ENCODE data around the gene FAM120B. TPM values are rescaled to one million over a fixed set of nuclear protein-coding genes. Genes with fewer than 3 reads are reported as not detected.

Gene FAM120B
- polyA plus RNA-seq, 4 donors = 35.7 to 38.6 (median 37.2) TPM

DNA sequence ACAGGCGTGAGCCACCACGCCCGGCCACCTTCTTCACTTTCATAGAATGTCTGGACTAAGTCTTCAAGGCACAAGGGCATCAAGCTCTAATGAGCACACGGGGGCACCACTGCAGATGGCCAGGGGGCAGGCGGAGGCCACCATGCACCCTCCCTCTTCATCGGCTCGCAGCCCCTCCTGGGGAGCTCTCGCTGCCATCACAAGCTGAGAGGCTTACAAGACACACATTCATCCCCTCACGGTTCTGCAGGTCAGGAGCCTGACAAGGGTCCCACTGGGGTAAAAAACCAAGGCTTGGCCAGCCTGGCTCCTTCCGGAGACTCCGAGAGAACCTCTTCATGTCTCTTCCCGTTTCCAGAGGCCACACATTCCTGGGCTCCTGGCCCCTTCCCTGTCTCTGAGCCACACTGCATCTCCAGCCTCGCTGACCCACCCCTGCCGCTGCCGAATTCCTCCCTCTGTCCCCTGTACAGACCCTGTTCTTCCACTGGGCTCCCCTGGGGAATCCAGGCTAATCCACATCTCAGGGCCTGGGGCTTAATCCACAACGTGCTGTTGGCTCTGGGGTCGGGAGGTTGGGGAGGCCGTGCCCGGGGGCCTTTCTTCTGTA lies 35.5 kb upstream of the FAM120B start:
- no peak for DNase-seq (ENCODE audit: low read depth in 4 of 4, low spot score in 3 of 4)

DNA sequence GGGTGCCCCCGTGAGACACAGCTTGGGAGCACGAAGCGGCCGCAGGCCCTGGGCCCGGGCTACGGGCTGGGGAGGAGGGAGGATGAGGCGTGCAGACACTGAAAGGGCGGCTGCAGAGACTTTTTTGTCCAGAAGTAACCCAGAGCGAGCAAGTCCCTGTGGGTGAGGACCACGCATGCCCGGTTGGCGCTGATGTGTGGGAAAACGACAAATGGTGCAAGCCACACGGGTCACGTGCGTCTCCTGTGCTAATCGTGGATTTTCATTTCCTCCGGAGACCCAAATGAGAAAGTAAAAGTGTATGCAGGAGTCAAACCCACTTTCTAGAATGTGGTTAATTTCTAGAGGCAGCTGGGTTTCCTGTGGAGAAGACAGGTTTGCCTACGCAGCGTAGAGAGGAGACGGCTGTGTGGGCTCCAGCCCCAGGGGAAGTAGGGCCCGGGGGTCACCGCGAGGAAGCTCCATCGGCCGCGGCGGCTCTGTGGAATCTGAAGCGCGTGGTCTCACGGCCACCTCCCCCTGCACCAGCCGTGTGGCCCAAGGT lies 34.7 kb upstream of the FAM120B start:
- DNase-seq (ENCODE audit: low read depth in 4 of 4, low spot score in 3 of 4) = no peak

DNA sequence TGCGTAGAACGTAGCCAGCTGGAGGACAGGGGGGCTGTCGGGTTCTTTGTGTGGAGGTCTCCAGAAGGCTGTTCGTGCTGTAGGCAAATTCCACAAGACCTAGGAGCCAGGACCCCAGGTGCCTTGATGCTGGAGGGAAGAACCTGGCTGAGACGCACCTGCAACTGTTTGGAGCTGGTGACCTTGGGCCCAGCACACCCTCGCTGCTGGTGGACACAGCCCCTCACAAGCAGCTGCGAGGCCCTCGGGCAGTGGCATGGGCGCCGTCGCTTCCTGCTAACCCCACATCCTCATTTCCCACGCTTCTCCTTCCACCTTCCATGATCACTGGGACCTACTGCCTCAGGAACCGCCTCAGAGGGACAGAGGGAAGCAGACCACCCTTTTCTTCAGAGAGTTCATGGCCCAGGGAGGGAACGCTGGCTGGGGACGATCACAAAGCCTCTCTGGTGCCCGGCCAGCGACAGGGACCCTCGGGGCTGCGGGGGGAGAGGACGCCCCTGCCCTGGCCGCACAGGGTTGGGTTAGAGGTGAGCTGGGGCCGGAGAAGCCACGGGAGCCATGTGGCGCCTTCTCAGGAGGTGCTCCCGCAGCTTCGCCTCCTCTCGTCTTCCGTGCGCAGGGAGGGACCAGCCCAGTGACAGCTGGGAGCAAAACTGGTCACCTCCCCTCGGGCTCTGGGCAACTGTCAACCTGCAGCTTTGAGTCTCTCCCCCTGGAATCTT lies 34.1 kb upstream of the FAM120B start:
- DNase-seq (ENCODE audit: low read depth in 4 of 4, low spot score in 3 of 4) = no peak

DNA sequence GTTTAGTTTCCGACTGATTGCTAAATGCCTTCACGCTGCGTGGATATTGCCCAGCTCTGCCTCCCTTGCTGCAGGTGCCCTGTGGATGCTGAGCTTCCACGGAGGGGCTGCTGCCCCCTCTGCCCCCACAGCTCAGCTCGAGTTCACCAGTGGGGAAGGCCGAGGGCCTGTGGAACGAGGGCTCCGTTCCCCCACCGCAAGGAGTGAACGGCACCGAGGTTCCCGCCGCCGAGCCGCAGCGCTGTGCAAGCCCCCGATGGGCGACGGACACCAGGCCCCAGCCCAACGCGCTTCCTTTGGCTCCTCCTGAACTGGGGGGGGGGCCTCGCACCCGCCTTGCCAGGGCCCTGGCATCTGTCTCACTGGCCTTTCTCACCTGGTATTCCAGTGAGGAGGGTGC lies 33.4 kb upstream of the FAM120B start:
- no peak for DNase-seq (ENCODE audit: low read depth in 4 of 4, low spot score in 3 of 4)

DNA sequence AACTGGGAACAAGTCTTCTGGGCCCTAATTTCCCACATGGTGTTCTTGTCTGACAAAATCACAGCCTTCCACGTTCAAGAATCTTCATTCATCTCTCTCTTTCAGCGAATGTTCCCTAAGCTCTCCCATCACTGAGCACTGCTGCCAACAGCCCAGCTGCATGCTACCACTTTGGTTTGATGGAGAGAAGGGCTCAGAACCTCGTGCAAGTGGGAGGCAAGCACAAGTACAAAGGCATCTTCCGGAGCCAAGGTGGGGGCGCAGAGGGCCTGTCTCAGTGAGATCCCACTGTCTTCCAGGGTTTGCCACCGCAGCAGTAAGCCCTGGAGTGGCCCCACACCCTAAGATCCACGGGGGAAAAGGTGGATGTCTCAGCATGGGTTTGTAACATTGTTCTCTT lies 32.9 kb upstream of the FAM120B start:
- DNase-seq (ENCODE audit: low read depth in 4 of 4, low spot score in 3 of 4) = no peak

DNA sequence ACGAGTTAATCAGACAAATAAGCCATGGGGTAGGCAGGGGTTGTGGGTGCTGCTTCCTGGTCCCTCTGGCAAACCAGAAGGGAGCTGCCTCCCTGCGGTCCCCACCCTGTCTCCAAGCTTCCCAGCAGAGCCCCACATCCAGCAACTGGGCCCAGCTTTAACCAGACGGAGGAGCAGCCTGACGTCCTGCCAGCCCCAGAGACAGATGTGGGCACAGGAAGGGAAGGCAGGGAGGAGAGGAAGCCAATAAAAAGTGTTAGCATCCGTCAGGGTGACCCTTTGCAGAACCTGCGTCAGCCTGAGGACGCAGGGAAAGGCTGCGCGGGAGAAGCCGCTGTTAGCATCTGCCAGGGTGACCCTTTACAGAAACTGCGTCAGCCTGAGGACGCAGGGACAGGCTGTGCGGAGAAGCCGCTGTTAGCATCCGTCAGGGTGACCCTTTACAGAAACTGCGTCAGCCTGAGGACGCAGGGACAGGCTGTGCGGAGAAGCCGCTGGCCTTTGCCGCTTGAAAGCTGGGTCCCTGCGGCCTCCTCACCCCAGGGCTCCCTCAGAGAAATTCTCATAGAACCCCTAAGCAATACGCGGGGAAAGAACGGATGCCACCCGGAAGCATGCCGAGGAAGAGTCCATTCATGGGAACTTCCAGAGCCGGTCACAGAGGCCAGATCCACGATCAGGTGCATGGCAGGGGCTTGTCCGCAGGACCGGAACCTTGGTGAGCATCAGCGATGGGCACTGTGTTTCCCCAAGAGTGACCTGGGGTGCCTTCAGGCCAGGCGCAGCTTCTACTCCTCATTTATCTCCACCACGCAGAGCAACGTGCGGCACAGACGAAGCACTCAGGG lies 31.6 kb upstream of the FAM120B start:
- DNase-seq (ENCODE audit: low read depth in 4 of 4, low spot score in 3 of 4) = no peak

DNA sequence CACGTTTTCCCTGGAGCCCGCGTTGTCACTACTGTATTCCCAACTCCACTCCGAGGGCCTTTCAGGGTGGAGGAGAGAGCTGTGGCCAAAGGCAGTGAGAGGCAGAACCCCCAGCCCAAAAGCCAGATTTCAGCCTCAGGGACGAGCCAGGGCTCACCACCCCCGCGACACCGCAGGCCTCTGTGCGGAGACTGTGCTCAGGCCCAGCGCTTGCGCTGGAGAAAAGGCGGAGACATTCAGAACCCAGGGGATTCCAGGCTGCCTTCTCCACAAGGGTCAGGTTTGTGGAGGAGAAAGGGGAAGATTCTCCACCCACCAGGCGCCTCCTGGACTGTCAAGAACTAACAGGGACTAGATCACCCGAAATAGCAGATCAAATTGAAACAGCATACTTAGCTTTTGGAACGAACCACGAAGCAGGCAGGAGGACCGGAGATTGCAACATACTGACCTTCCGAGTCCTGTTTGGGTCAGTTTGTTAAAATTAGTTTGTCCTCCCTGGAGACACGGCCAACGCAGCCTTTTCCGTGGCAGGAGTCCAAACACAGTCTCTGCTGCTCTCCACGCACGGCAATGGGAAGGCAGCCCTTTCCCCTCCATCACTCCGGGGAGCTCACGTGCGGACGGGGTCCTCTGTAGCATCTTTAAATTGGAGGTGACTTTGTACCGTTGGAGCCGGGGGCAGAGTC lies 30.0 kb upstream of the FAM120B start:
- DNase-seq (ENCODE audit: low read depth in 4 of 4, low spot score in 3 of 4) = no peak

DNA sequence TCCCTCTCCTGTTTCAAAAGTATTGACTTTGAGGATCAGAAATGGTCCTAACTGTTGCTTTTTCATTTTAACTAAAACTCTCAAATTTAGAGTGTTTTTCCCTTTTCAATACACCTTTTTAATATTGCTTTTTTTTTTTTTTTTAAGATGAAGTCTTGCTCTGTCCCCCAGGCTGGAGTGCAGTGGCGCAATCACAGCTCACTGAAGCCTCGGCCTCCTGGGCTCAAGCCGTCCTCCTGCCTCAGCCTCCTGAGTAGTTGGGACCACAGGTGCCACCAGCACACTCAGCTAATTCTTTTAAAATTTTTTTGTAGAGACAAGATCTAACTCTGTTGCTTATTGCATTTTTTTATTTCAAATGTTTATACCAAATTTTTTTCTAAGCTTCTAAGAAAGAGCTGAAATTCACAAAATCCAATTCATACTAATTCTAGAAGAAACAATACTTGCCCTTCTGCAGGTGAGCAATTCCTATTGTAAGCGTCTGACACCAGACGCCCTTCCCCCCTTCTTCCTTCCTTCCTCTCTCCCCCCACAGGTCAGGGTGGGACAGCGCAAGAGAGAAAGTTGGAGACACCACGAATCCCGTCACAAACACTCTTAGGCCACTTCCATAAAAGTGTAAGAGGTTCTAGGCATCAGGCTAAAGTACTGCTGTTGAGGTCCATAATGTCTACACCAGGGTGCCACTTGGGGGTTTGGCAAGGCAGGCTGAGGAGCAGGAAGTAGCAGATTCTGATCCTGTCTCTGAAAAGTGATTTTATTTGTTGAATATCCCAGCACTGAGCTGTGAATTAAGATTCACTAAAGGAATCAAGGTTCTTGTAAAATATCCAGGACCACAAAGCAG lies 28.4 kb upstream of the FAM120B start:
- DNase-seq (ENCODE audit: low read depth in 4 of 4, low spot score in 3 of 4) = no peak

DNA sequence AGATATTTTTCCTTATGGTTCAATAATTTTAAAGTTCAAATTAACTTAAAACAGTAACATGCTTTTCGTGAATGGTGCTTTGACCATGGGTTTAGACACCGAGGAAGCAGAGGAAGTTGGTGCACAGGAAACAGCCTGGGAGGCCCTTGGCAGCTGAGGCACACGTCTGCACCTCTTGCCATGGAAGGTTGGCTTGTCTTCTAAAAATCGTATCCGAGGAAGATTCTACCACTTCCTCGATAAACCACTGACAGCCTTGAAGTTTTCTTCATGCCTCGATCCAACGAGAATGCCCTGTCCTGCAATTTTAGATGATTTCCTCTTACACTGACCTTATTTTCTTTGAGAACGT lies 27.8 kb upstream of the FAM120B start:
- DNase-seq (ENCODE audit: low read depth in 4 of 4, low spot score in 3 of 4) = no peak

DNA sequence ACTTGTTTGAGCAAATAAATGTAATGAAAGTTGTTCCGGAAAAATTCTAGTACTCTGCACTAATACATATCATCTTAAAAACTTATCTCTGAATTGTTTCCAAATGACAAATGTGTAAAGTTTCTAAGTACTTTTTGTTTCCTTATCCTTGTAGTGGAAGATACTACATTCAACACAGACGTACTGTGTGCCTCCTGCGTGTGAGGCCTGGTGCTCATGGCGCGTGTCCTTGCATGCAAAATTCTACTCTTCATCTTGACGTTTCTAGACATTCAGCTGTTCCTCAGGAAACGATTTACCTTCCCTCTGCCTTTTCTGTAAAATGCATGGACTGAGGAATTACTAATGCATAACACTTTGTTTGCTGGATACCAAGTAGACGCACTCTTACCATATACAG lies 27.1 kb upstream of the FAM120B start:
- no peak for DNase-seq (ENCODE audit: low read depth in 4 of 4, low spot score in 3 of 4)

DNA sequence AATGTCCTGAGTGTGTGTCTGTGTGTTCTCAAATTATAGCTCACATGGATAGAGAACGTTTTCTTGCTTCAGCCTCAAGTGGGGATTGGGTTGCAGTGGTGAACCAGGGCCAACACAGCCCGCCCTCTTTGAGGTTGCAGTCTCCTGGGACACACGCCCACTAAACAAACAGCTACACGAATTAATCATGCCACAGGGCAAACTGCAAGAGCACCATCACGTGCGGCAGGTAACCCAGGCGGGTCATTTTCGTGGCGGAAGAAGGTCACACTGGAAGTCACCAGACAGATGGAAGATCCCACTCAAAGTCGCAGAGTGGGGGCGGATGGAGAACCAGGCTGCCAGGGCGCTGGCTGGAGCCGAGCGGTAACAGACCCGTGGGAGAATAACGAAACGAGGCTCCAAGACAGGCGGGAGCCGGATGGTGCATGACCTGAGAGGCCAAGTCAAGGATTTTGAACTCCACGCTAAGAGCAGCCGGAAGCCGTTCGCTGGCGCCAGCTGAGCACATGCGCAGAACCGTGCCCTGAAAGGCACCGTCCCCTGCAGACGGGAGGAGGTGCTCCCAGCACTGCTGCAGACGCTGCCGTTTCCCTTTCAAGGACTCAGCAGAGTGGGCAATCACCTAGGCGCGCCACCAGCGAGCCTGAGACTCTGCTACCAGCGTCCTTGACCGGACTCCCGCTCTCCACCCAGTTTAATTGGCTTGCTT lies 26.4 kb upstream of the FAM120B start:
- no peak for DNase-seq (ENCODE audit: low read depth in 4 of 4, low spot score in 3 of 4)

DNA sequence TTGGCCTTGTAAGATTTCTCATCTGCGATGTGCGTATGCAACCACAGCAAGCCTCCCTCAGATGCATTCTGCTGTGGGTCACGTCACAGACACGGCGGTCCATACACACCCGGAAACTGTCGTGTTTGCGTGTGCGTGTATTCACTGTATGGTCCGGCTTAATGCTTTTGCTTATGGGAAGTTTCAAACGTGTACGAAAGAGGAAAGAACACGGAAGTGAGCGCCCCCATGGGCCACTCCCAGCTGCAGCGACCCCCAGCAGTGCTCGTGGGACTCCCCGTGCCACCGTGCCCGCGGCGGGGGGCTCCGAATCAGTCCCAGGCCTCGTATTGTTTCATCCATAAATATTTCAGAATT lies 25.9 kb upstream of the FAM120B start:
- no peak for DNase-seq (ENCODE audit: low read depth in 4 of 4, low spot score in 3 of 4)

DNA sequence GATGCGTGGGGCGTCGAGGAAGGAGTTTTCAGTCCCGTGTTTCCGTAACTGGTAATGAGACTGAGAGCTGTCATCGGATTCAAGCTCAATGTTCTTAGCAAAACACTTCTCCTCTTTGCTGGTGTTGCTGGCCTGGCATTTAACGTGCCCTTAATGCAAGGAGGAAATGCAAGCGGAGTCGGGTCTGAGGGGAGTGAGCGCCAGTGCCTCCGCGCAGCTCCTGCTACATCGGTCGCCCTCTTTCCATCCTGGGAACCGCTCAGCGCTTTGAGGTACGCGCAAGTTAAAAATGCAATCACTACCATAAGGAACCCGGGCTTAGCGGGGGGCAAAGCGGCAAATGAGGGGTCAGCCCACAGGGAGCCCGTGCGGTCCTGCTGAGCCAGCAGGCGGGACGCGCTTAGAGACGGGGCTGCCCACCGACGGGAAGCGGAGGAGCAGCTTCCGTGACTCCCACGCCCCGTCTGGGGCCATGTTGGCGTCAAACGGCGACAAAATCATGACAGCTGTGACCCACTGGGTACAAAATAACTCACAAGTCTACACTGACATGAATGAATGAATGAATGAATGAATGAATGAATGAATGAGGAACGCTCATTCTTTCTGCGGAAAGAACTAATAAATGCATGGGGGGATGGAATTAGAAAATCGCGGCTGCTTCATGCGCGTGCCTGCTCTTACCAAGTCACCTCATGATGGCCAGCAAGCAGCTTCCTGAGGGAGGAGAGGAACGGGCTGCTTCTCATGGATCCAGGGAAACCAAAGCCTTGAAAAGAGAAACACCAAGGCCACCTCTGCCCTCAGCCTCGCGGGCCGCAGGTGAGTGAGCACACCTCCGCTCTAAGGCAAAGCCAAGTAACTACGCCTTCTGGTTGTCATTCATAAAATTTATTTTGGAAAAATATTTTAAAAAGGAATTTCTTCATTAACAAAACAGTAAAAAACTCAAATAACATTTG lies 24.9 kb upstream of the FAM120B start:
- DNase-seq (ENCODE audit: low read depth in 4 of 4, low spot score in 3 of 4) = no peak

DNA sequence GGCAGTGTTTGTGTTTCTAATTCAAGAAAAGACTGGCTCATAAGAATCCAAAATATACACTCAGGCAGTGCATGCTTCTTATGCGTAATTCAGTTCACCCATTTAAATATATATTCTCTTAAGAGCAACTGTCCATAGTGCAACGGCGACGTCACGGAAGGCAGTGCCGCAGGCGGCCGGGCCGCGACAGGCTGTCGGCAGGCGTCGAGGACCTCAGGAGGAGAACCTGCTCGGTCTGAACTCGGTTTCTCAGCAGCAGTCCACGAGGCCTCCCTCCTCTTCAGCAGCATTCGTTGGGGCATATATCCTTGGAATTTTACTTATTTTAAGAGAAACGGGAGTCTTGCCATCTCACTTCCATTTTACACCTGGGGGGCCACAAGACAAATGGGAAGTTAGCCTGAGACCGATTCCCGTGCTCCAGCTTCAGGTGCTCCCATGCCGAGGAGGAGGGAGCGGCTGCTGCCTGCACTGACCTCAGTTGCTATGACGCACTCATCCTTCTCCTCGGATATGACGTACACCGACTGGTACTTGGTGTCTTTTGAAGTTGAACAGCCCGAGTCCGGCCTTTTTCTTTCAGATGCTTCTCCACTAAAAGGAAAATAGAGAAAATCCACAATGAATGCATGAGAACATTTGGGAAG lies 23.9 kb upstream of the FAM120B start:
- DNase-seq (ENCODE audit: low read depth in 4 of 4, low spot score in 3 of 4) = no peak

DNA sequence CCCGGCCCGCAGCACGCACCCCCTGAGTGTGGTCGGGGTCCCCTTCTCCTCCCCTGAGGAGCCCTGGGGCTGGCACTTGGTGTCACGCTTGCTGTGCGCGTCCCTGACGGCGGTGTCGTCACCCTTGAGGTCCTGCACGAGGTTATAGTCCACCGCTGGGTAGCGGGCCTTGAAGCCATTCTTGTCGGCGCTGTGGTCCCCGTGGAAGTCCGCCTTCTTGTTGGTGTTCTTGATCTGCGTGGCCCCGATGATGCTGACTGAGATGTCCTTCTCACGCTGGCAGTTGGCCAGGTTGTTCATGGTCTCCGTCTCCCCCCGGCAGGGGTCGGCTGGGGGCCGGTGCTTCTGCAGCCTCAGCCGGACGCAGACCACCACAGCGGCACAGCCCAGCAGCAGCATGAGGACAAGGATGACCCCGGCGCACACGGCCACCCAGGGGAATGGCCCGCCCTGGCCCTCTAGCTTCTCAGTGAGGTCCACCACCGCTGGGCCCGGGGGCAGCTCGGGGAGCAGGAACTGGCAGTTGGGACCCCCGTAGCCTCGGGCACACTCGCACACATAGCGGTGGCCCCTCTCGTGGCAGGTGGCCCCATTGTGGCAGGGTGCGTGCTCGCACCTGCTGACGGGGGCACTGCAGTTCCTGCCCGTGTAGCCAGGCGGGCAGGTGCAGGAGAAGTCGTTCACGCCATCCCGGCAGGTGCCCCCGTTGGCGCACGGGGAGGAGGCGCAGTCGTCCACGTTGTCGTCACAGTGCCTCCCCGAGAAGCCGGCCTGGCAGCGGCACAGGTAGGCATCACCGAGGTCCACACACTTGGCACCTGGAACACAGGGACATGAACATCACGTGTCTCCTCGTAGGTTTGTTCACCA lies 23.1 kb upstream of the FAM120B start:
- DNase-seq (ENCODE audit: low read depth in 4 of 4, low spot score in 3 of 4) = no peak

DNA sequence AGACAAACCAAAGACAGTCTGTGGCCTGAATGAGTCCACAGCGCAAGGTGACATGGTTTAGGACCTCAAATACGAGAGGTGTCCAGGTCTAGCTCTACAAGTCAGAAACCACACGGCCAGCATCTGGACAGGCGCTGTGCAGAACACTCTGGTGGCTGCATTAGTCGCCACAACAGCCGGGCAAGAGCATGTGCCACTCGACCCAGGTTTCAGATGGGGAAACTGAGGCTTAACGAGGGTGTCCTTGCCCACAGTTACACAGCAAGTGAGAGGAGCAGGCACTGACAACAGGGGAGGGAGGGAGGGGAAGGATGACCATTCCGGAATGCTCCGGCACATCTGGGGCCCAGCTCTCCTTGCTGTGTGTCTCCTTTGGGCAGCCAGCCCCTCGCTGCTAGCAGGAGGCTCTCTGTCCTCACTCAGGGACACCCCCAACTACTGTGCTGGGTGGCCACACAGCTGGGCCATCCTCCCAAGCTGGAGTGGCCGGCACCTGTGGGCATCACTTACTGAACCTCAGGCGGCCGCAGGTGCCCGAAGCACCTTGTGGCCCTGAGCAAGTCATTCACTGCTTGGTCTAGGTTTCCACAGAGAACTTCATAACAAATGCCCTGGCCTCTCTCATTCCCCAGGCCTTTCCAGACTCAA lies 22.3 kb upstream of the FAM120B start:
- DNase-seq (ENCODE audit: low read depth in 4 of 4, low spot score in 3 of 4) = no peak
